ENCODE measurements around the gene GDPD2.

Gene GDPD2

GRCh38 chrX:70439016-70439415, 15.9 kb downstream of the GDPD2 start:
- no peak for DNase-seq

- no peak for DNase-seq
These were observed 19.1 kb downstream of the GDPD2 start for GRCh38 chrX:70442224-70442623.

GRCh38 chrX:70444326-70444945, 21.3 kb downstream of the GDPD2 start, which contains the start of gene DLG3:
Gene DLG3 (plus strand): TSS chrX:70444835. CDS start chrX:70445202, 367 bp downstream.
- no peak for DNase-seq

- DNase-seq = no peak
These were observed 22.0 kb downstream of the GDPD2 start for GRCh38 chrX:70444946-70445656.

- DNase-seq = no peak
These were observed 22.8 kb downstream of the GDPD2 start for GRCh38 chrX:70445951-70446350.

- DNase-seq = no peak
These were observed 23.6 kb downstream of the GDPD2 start for GRCh38 chrX:70446380-70447350.

- no peak for DNase-seq
These were observed 26.4 kb downstream of the GDPD2 start for GRCh38 chrX:70449457-70449966.

- peak; percentile 84 for DNase-seq
These were observed 29.1 kb downstream of the GDPD2 start for GRCh38 chrX:70452143-70452733.

- no peak for DNase-seq
These were observed 30.0 kb downstream of the GDPD2 start for GRCh38 chrX:70453024-70453618.

GRCh38 chrX:70454441-70455365, 31.6 kb downstream of the GDPD2 start:
- DNase-seq = peak; percentile 83

- no peak for DNase-seq
These were observed 32.5 kb downstream of the GDPD2 start for GRCh38 chrX:70455366-70456202.

- DNase-seq = no peak
These were observed 33.1 kb downstream of the GDPD2 start for GRCh38 chrX:70456256-70456655.

- DNase-seq = no peak
These were observed 37.9 kb downstream of the GDPD2 start for GRCh38 chrX:70461026-70461425.

GRCh38 chrX:70464051-70464450, 40.9 kb downstream of the GDPD2 start:
- DNase-seq = no peak

GRCh38 chrX:70466968-70467367, 43.9 kb downstream of the GDPD2 start:
- DNase-seq = no peak

GRCh38 chrX:70468709-70469108, 45.6 kb downstream of the GDPD2 start:
- DNase-seq = no peak

- no peak for DNase-seq
These were observed 47.8 kb downstream of the GDPD2 start for GRCh38 chrX:70470850-70471289.

- DNase-seq = no peak
These were observed 53.2 kb downstream of the GDPD2 start for GRCh38 chrX:70476166-70476933.
